CD4-positive, alpha-beta memory T cell (primary cell): ENCODE data around the gene ZNF117. TPM values are rescaled to one million over a fixed set of nuclear protein-coding genes. Genes with fewer than 3 reads are reported as not detected.

ENCODE experiments used
- CTCF ChIA-PET: fragments of 350-600 bp; sonication (Branson Sonifier 250); formaldehyde crosslinking; loops from one replicate; lab custom pipeline; 2021; ENCODE audit warnings: inconsistent platforms; ENCODE audit not compliant: partially characterized antibody; lab: Charles Lee
- POLR2A ChIA-PET: fragments of 350-600 bp; sonication (Branson Sonifier 250); formaldehyde crosslinking; loops from one replicate; lab custom pipeline; 2021; ENCODE audit not compliant: partially characterized antibody; lab: Charles Lee
- DNase-seq, 5 donors: peaks; one replicate each; pipeline versions ENCODE4 v3.0.0 to v3.0.0-alpha.2; 2020 to 2022; ENCODE audit warnings: mixed read lengths in 1 of 5
- H3K27ac ChIP-seq: one replicate; pipeline ENCODE4 v1.7.0; 2013; ENCODE audit warnings: low read depth, low read length
- H3K27me3 ChIP-seq: 2 replicates; pipeline ENCODE4 v1.7.0; 2013; ENCODE audit warnings: mild to moderate bottlenecking, low read length, moderate library complexity; ENCODE audit not compliant: insufficient read depth
- H3K36me3 ChIP-seq: 2 replicates; pipeline ENCODE4 v1.7.0; 2013; ENCODE audit warnings: mild to moderate bottlenecking, low read length, moderate library complexity; ENCODE audit not compliant: insufficient read depth
- H3K4me1 ChIP-seq: 2 replicates; pipeline ENCODE4 v1.7.0; 2013; ENCODE audit warnings: mild to moderate bottlenecking, low read length, moderate library complexity; ENCODE audit not compliant: insufficient read depth
- H3K4me3 ChIP-seq, 2 donors: one replicate each; pipeline ENCODE4 v1.7.0; 2013; ENCODE audit warnings: low read length in 2 of 2, mild to moderate bottlenecking in 1 of 2
- H3K9me3 ChIP-seq, 2 donors: one replicate each; pipeline ENCODE4 v1.7.0; 2013; ENCODE audit warnings: low read length in 2 of 2, control low read depth in 1 of 2; ENCODE audit not compliant: control insufficient read depth in 1 of 2
- H3K27ac Mint-ChIP-seq, 7 donors: one replicate each; pipeline ENCODE4 v1.8.0; 2020 to 2021; ENCODE audit warnings: mixed read lengths in 7 of 7, mild to moderate bottlenecking in 6 of 7, inconsistent platforms in 3 of 7, moderate library complexity in 3 of 7
- H3K27me3 Mint-ChIP-seq, 2 donors: one replicate each; pipeline ENCODE4 v1.8.0; 2020 to 2021; ENCODE audit warnings: mixed read lengths in 2 of 2
- H3K36me3 Mint-ChIP-seq, 2 donors: one replicate each; pipeline ENCODE4 v1.8.0; 2020 to 2021; ENCODE audit warnings: mixed read lengths in 2 of 2, inconsistent platforms in 1 of 2, mild to moderate bottlenecking in 1 of 2
- H3K4me1 Mint-ChIP-seq, 4 donors: one replicate each; pipeline ENCODE4 v1.8.0; 2020 to 2021; ENCODE audit warnings: mixed read lengths in 4 of 4, mild to moderate bottlenecking in 1 of 4
- H3K4me3 Mint-ChIP-seq, 8 donors: one replicate each; pipeline ENCODE4 v1.8.0; 2020 to 2021; ENCODE audit warnings: mixed read lengths in 8 of 8, mild to moderate bottlenecking in 7 of 8, moderate library complexity in 6 of 8, inconsistent platforms in 3 of 8
- H3K9me3 Mint-ChIP-seq, 8 donors: one replicate each; pipeline ENCODE4 v1.8.0; 2020 to 2021; ENCODE audit warnings: mixed read lengths in 8 of 8, mild to moderate bottlenecking in 5 of 8, inconsistent platforms in 3 of 8, moderate library complexity in 1 of 8
- intact Hi-C: fragments of 100-400 bp; cut with micrococcal nuclease; formaldehyde crosslinking; loops from one replicate; pipeline ENCODE4 v1.15.1; 2023
- polyA plus RNA-seq, 2 donors: library from polyadenylated mRNA; unstranded; fragments of 300-500 nt; fragmentation: Illumina TruSeq; gene quantifications; one replicate each; pipeline ENCODE4 v1.2.3, GENCODE V29; 2021
- total RNA-seq, 2 experiments: library from RNA; stranded (reverse); gene quantifications; one replicate each; pipeline ENCODE4 v1.2.3, GENCODE V29; 2021

ZNF117 gene
- total and polyA plus RNA-seq, 4 experiments from 2014 or later, result 0.78 to 5.3 (median 3.0) TPM

GRCh38 chr7:64997164-64997908, 6.5 kb upstream of the ZNF117 start:
- ChIA-PET POLR2A (interaction anchor here (1.3 kb wide), 1 partner anchor 9 kb away, joined by 3 read pairs; the partner anchor contains the start of gene ERV3-1), CTCF (no interaction called here)
- Histone ChIP-seq H3K36me3 (peaks cover 4% of the 10 kb centered on the region), H3K9me3 (peaks cover 0 to 51% of the 10 kb centered on the region in 2 donors), H3K4me3 (no peak overlapping the region), H3K27me3 (no peaks in the 10 kb centered on the region), H3K27ac (no peak overlapping the region), H3K4me1 (peaks cover 6% of the 10 kb centered on the region)
- H3K27me3 Mint-ChIP-seq, result no peaks in the 10 kb centered on the region
- H3K9me3 Mint-ChIP-seq, result peaks cover 3 to 85% (median 70%) of the 10 kb centered on the region in 8 donors
- peak overlapping the region in 1 of 7 donors; percentile 57 for H3K27ac Mint-ChIP-seq
- intact Hi-C loops, result no loop called here
- H3K4me1 Mint-ChIP-seq, result peaks cover 5 to 18% (median 14%) of the 10 kb centered on the region in 4 donors
- no peak for DNase-seq
- no peak overlapping the region for H3K4me3 Mint-ChIP-seq
- peaks cover 65 to 79% of the 10 kb centered on the region in 2 donors for H3K36me3 Mint-ChIP-seq

GRCh38 chr7:64996305-64996704, 5.5 kb upstream of the ZNF117 start:
- H3K27ac ChIP-seq, result no peak overlapping the region
- no peak overlapping the region for H3K4me3 ChIP-seq
- peaks cover 63 to 75% of the 10 kb centered on the region in 2 donors for H3K36me3 Mint-ChIP-seq
- H3K27me3 Mint-ChIP-seq, result no peaks in the 10 kb centered on the region
- intact Hi-C loops, result no loop called here
- ChIA-PET CTCF (no interaction called here), POLR2A (no interaction called here)
- peaks cover 1 to 12% (median 8%) of the 10 kb centered on the region in 4 donors for H3K4me1 Mint-ChIP-seq
- no peak overlapping the region for H3K27ac Mint-ChIP-seq
- H3K9me3 ChIP-seq, result peaks cover 0 to 59% of the 10 kb centered on the region in 2 donors
- H3K36me3 ChIP-seq, result peaks cover under 1% of the 10 kb centered on the region
- no peaks in the 10 kb centered on the region for H3K27me3 ChIP-seq
- peaks cover 6 to 88% (median 74%) of the 10 kb centered on the region in 8 donors for H3K9me3 Mint-ChIP-seq
- DNase-seq, result no peak
- H3K4me3 Mint-ChIP-seq, result no peak overlapping the region
- peaks cover 5% of the 10 kb centered on the region for H3K4me1 ChIP-seq

- no peak overlapping the region for H3K4me3 Mint-ChIP-seq
- H3K36me3 Mint-ChIP-seq, result peaks cover 60 to 68% of the 10 kb centered on the region in 2 donors
- Histone ChIP-seq H3K27ac (no peak overlapping the region), H3K27me3 (no peaks in the 10 kb centered on the region), H3K9me3 (peaks cover 0 to 73% of the 10 kb centered on the region in 2 donors), H3K4me3 (no peak overlapping the region), H3K36me3 (no peaks in the 10 kb centered on the region), H3K4me1 (no peaks in the 10 kb centered on the region)
- POLR2A ChIA-PET, result no interaction called here
- intact Hi-C loops, result no loop called here
- CTCF ChIA-PET, result no interaction called here
- H3K9me3 Mint-ChIP-seq, result peaks cover 4 to 96% (median 75%) of the 10 kb centered on the region in 8 donors
- peak overlapping the region in 1 of 7 donors; percentile 37 for H3K27ac Mint-ChIP-seq
- peaks cover 0 to 6% (median 3%) of the 10 kb centered on the region in 4 donors for H3K4me1 Mint-ChIP-seq
- no peaks in the 10 kb centered on the region for H3K27me3 Mint-ChIP-seq
- DNase-seq, result no peak
Observed at GRCh38 chr7:64993901-64994300, 3.1 kb upstream of the ZNF117 start.

- Histone ChIP-seq H3K9me3 (peaks cover 0 to 68% of the 10 kb centered on the region in 2 donors), H3K4me3 (no peak overlapping the region), H3K4me1 (no peaks in the 10 kb centered on the region), H3K27ac (no peak overlapping the region), H3K36me3 (no peaks in the 10 kb centered on the region), H3K27me3 (no peaks in the 10 kb centered on the region)
- no peak for DNase-seq
- Mint-ChIP-seq H3K27me3 (no peaks in the 10 kb centered on the region), H3K9me3 (peaks cover 8 to 96% (median 76%) of the 10 kb centered on the region in 8 donors), H3K36me3 (peaks cover 60 to 68% of the 10 kb centered on the region in 2 donors), H3K27ac (no peak overlapping the region), H3K4me3 (no peak overlapping the region), H3K4me1 (no peaks in the 10 kb centered on the region)
- intact Hi-C loops, result no loop called here
- CTCF ChIA-PET, result no interaction called here
- POLR2A ChIA-PET, result interaction anchor here (0.7 kb wide), 1 partner anchor 14 kb away, joined by 3 read pairs; the partner anchor contains the start of gene ERV3-1
Observed at GRCh38 chr7:64992971-64993370, 2.1 kb upstream of the ZNF117 start.

GRCh38 chr7:64990216-64990615, 620 bp downstream of the ZNF117 start:
- Histone ChIP-seq H3K4me1 (no peaks in the 10 kb centered on the region), H3K27ac (no peak overlapping the region), H3K9me3 (peaks cover 0 to 46% of the 10 kb centered on the region in 2 donors), H3K27me3 (no peaks in the 10 kb centered on the region), H3K4me3 (no peak overlapping the region), H3K36me3 (no peaks in the 10 kb centered on the region)
- Mint-ChIP-seq H3K27me3 (no peaks in the 10 kb centered on the region), H3K36me3 (peaks cover 70 to 72% of the 10 kb centered on the region in 2 donors), H3K9me3 (peaks cover 8 to 97% (median 84%) of the 10 kb centered on the region in 8 donors), H3K27ac (peak overlapping the region in 1 of 7 donors; percentile 4), H3K4me3 (no peak overlapping the region), H3K4me1 (no peaks in the 10 kb centered on the region)
- intact Hi-C loops, result no loop called here
- ChIA-PET POLR2A (no interaction called here), CTCF (no interaction called here)
- no peak for DNase-seq

- intact Hi-C loops, result no loop called here
- H3K9me3 ChIP-seq, result peaks cover 3 to 36% of the 10 kb centered on the region in 2 donors
Observed at GRCh38 chr7:64978497-64979203, 12.2 kb downstream of the ZNF117 start.

GRCh38 chr7:64965594-64965993, 25.2 kb downstream of the ZNF117 start:
- H3K27ac Mint-ChIP-seq, result no peak overlapping the region
- Histone ChIP-seq H3K27ac (no peak overlapping the region), H3K27me3 (no peaks in the 10 kb centered on the region), H3K36me3 (no peaks in the 10 kb centered on the region), H3K9me3 (no peaks in the 10 kb centered on the region), H3K4me1 (no peaks in the 10 kb centered on the region), H3K4me3 (no peak overlapping the region)
- no peaks in the 10 kb centered on the region for H3K4me1 Mint-ChIP-seq
- CTCF ChIA-PET, result no interaction called here
- intact Hi-C loops, result no loop called here
- POLR2A ChIA-PET, result no interaction called here
- H3K36me3 Mint-ChIP-seq, result peaks cover 0 to 2% of the 10 kb centered on the region in 2 donors
- peaks cover 4 to 54% (median 34%) of the 10 kb centered on the region in 8 donors for H3K9me3 Mint-ChIP-seq
- no peak for DNase-seq
- no peak overlapping the region for H3K4me3 Mint-ChIP-seq
- H3K27me3 Mint-ChIP-seq, result no peaks in the 10 kb centered on the region

More at GRCh38 chr7:64978497-64979203, 12.2 kb downstream of the ZNF117 start:
- H3K4me1 Mint-ChIP-seq, result no peaks in the 10 kb centered on the region
- H3K27me3 Mint-ChIP-seq, result no peaks in the 10 kb centered on the region
- H3K36me3 Mint-ChIP-seq, result peaks cover 57 to 62% of the 10 kb centered on the region in 2 donors
- Histone ChIP-seq H3K4me3 (no peak overlapping the region), H3K27ac (no peak overlapping the region), H3K27me3 (no peaks in the 10 kb centered on the region), H3K4me1 (no peaks in the 10 kb centered on the region), H3K36me3 (peaks cover 6% of the 10 kb centered on the region)
- ChIA-PET CTCF (interaction anchor here (0.6 kb wide), 1 partner anchor 28 kb away, joined by 3 read pairs; no protein-coding TSS in a partner anchor), POLR2A (no interaction called here)
- H3K9me3 Mint-ChIP-seq, result peaks cover 0 to 94% (median 78%) of the 10 kb centered on the region in 8 donors
- no peak overlapping the region for H3K4me3 Mint-ChIP-seq
- H3K27ac Mint-ChIP-seq, result no peak overlapping the region
- no peak for DNase-seq
